Smooth muscle cell (in vitro differentiated cells): ENCODE measurements around the gene NUDT3. TPM values are rescaled to one million over a fixed set of nuclear protein-coding genes. Genes with fewer than 3 reads are reported as not detected.

ENCODE experiments used
- DNase-seq: peaks from one replicate; lab custom pipeline; 2025; ENCODE audit not compliant: unreplicated experiment; lab: John Stamatoyannopoulos, UW
- H2AFZ ChIP-seq: fragments of 200-600 bp; sonication (generic); 2 replicates; pipeline ENCODE4 v1.6.0; 2016; ENCODE audit warnings: antibody characterized with exemption, low read depth, mild to moderate bottlenecking
- H3F3A ChIP-seq: fragments of 200-600 bp; sonication (generic); 2 replicates; pipeline ENCODE4 v1.6.0; 2017; ENCODE audit warnings: antibody characterized with exemption, low read depth
- H3K27ac ChIP-seq: fragments of 200-600 bp; sonication (generic); 2 replicates; pipeline ENCODE4 v1.5.1; 2016; ENCODE audit warnings: low read depth, mild to moderate bottlenecking
- H3K27me3 ChIP-seq: fragments of 200-600 bp; sonication (generic); 2 replicates; pipeline ENCODE4 v1.6.1; 2016; ENCODE audit warnings: low read depth, mild to moderate bottlenecking
- H3K36me3 ChIP-seq: fragments of 200-600 bp; sonication (generic); 2 replicates; pipeline ENCODE4 v1.5.1; 2016; ENCODE audit warnings: low read depth
- H3K4me1 ChIP-seq: fragments of 200-600 bp; sonication (generic); 2 replicates; pipeline ENCODE4 v1.5.1; 2016; ENCODE audit warnings: low read depth
- H3K4me2 ChIP-seq: fragments of 200-600 bp; sonication (generic); 2 replicates; pipeline ENCODE4 v1.6.0; 2016; ENCODE audit warnings: mild to moderate bottlenecking
- H3K4me3 ChIP-seq: fragments of 200-600 bp; sonication (generic); 2 replicates; pipeline ENCODE4 v1.5.1; 2016; ENCODE audit warnings: mild to moderate bottlenecking
- H3K79me2 ChIP-seq: fragments of 200-600 bp; sonication (generic); 2 replicates; pipeline ENCODE4 v1.6.0; 2016; ENCODE audit warnings: low read depth, mild to moderate bottlenecking
- H3K9ac ChIP-seq: fragments of 200-600 bp; sonication (generic); 2 replicates; pipeline ENCODE4 v1.6.0; 2016; ENCODE audit warnings: low read depth
- H3K9me3 ChIP-seq: fragments of 200-600 bp; sonication (generic); replicated peaks from 2 replicates; pipeline ENCODE4 v1.5.1; 2016; ENCODE audit warnings: low read depth
- H4K20me1 ChIP-seq: fragments of 200-600 bp; sonication (generic); 2 replicates; pipeline ENCODE4 v1.6.0; 2016; ENCODE audit warnings: low read depth
- CTCF ChIP-seq: fragments of 200-600 bp; sonication (generic); IDR thresholded peaks from 2 replicates; pipeline ENCODE4 v1.5.1; 2017; ENCODE audit warnings: borderline replicate concordance, mild to moderate bottlenecking, antibody characterized with exemption; ENCODE audit not compliant: insufficient read depth, poor library complexity, severe bottlenecking
- WGBS: methylation state at CpG from one replicate; pipeline ENCODE4 v1.1.7; 2016; ENCODE audit warnings: low lambda C conversion rate; 5-methylcytosine and 5-hydroxymethylcytosine counted together
- polyA plus RNA-seq: library from polyadenylated mRNA; unstranded; fragments of >200 nt; fragmentation: Nextera tagmentation; extraction: Ambion mirVana; gene quantifications from 2 replicates; pipeline ENCODE4 v1.2.1, GENCODE V29; 2016
- total RNA-seq: library from RNA; depleted of rRNA; stranded (reverse); fragments of >200 nt; gene quantifications from 2 replicates; pipeline ENCODE4 v1.2.3, GENCODE V29; 2014

NUDT3 gene
- total and polyA plus RNA-seq, 2 experiments from 2014 or later, result 7.5 to 12.9 TPM

GRCh38 chr6:34389034-34389433 lies 3.4 kb downstream of the NUDT3 start:
- Histone ChIP-seq H3K4me2 (no peak overlapping the region), H3K36me3 (no peaks in the 10 kb centered on the region), H3F3A (peaks cover 15% of the 10 kb centered on the region), H2AFZ (no peak overlapping the region), H3K4me3 (no peak overlapping the region), H3K27ac (no peak overlapping the region), H3K27me3 (no peaks in the 10 kb centered on the region), H3K79me2 (peaks cover 51% of the 10 kb centered on the region), H3K9ac (no peak overlapping the region), H3K4me1 (peaks cover 24% of the 10 kb centered on the region), H4K20me1 (peaks cover 59% of the 10 kb centered on the region), H3K9me3 (no peaks in the 10 kb centered on the region)
- 96% methylated on average over 3 of the region's 3 CpGs for WGBS
- no peak for TF ChIP-seq CTCF
- no peak for DNase-seq

- 96% methylated on average over 3 of the region's 3 CpGs for WGBS
- peaks cover 51% of the 10 kb centered on the region for H3K79me2 ChIP-seq
- no peaks in the 10 kb centered on the region for H3K36me3 ChIP-seq
- H3F3A ChIP-seq, result peaks cover 16% of the 10 kb centered on the region
- H3K9me3 ChIP-seq, result no peaks in the 10 kb centered on the region
- no peak overlapping the region for H3K27ac ChIP-seq
- no peak overlapping the region for H3K4me3 ChIP-seq
- peaks cover 24% of the 10 kb centered on the region for H3K4me1 ChIP-seq
- H3K4me2 ChIP-seq, result no peak overlapping the region
- no peak overlapping the region for H3K9ac ChIP-seq
- no peak for TF ChIP-seq CTCF
- DNase-seq, result no peak
- no peak overlapping the region for H2AFZ ChIP-seq
- H3K27me3 ChIP-seq, result no peaks in the 10 kb centered on the region
- H4K20me1 ChIP-seq, result peaks cover 64% of the 10 kb centered on the region
Measured at GRCh38 chr6:34388421-34388820, 4.0 kb downstream of the NUDT3 start.

GRCh38 chr6:34386316-34387137 lies 5.9 kb downstream of the NUDT3 start:
- H3K27me3 ChIP-seq, result no peaks in the 10 kb centered on the region
- DNase-seq, result no peak
- H3K27ac ChIP-seq, result peak overlapping the region; percentile 59
- peaks cover 24% of the 10 kb centered on the region for H3K4me1 ChIP-seq
- H4K20me1 ChIP-seq, result peaks cover 64% of the 10 kb centered on the region
- H3K79me2 ChIP-seq, result peaks cover 53% of the 10 kb centered on the region
- no peaks in the 10 kb centered on the region for H3K36me3 ChIP-seq
- no peak overlapping the region for H3K9ac ChIP-seq
- H3K4me2 ChIP-seq, result no peak overlapping the region
- H3F3A ChIP-seq, result peaks cover 17% of the 10 kb centered on the region
- H3K4me3 ChIP-seq, result no peak overlapping the region
- no peaks in the 10 kb centered on the region for H3K9me3 ChIP-seq
- TF ChIP-seq CTCF, result no peak
- H2AFZ ChIP-seq, result no peak overlapping the region
- 56% methylated on average over 4 of the region's 4 CpGs for WGBS

GRCh38 chr6:34385793-34386195 lies 6.7 kb downstream of the NUDT3 start:
- Histone ChIP-seq H2AFZ (no peak overlapping the region), H3K9me3 (no peaks in the 10 kb centered on the region), H3K4me3 (no peak overlapping the region), H3K9ac (no peak overlapping the region), H3K36me3 (no peaks in the 10 kb centered on the region), H3K4me1 (peaks cover 20% of the 10 kb centered on the region), H4K20me1 (peaks cover 61% of the 10 kb centered on the region), H3K4me2 (no peak overlapping the region), H3K27me3 (no peaks in the 10 kb centered on the region), H3F3A (peaks cover 13% of the 10 kb centered on the region), H3K27ac (peak overlapping the region; percentile 59), H3K79me2 (peaks cover 59% of the 10 kb centered on the region)
- 86% methylated on average over 3 of the region's 3 CpGs for WGBS
- DNase-seq, result no peak
- no peak for TF ChIP-seq CTCF
